Measurements from ENCODE around the gene ACTC1.

GRCh38 chr15:34765741-34766140 is 29.6 kb downstream of the ACTC1 start:
- TF ChIP-seq CTCF (conservative IDR thresholded peaks at IDR 0.05) (no peak), EZH2 (IDR thresholded peaks at IDR 0.05; ENCODE audit: low read depth) (no peak)

Data from PC-9 (cell line).